Loucy (cell line): ENCODE results near the gene ENC1.

Experiments
- CTCF ChIP-seq: fragments of 200-600 bp; sonication (generic); conservative IDR thresholded peaks from 2 replicates; pipeline ENCODE4 v1.5.1; 2014; ENCODE audit warnings: mild to moderate bottlenecking, antibody characterized with exemption, low read length
- EZH2phosphoT487 ChIP-seq: fragments of 200-600 bp; IDR thresholded peaks from 2 replicates; pipeline ENCODE4 v1.6.1; 2018; ENCODE audit warnings: antibody characterized with exemption, mild to moderate bottlenecking, moderate library complexity, borderline replicate concordance

GRCh38 chr5:74641735-74642542 lies 1.4 kb upstream of the ENC1 start:
- TF ChIP-seq CTCF (peak; percentile 65), EZH2phosphoT487 (no peak)
